ENCODE measurements around the gene FOXP1. TPM values are rescaled to one million over a fixed set of nuclear protein-coding genes. Genes with fewer than 3 reads are reported as not detected.
A peak's percentile ranks its signal among the peaks of the same experiment; 100 is the strongest.

FOXP1 gene
- total and polyA plus RNA-seq, 2 experiments from 2014 or later, result 76.8 to 99.8 TPM

DNA sequence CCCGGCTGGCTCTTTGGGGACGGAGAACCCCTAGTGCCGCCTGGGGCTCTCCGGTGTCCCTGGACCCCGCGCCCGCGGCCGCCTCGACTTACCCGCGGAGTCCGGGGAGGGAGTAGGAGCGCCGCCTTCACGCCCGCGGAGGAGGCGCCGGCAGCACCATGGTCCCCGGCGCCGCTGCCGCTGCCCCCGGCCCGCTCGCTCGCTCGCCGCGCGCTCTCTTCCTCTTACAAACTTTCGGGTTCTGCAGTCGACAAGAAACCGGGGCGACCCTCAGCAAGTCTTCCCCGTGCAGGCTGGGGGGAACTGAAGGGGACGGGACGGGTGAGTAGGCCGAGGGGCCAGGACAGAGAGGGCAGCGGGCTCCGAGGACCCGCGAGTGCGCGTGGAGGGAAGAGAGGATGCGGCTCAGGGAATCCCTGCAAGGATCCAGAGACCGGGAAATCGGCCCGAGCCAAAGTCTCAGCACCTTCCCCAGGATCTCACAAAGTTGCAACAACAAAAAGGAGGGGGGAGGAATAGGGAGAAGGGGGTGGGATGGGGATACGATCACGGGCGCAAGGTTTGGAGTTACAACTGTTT is 2.0 kb downstream of the FOXP1 start:
- H3K4me1 ChIP-seq (ENCODE audit: insufficient read depth), result peaks cover 22% of the 10 kb centered on the region
- 1% methylated on average over 52 of the region's 53 CpGs for WGBS (ENCODE audit: low lambda C conversion rate, missing lambda C conversion rate)
- peak overlapping the region; percentile 93 for H3K4me2 ChIP-seq
- no peaks in the 10 kb centered on the region for H3K27me3 ChIP-seq
- TF ChIP-seq, protein P1, sequence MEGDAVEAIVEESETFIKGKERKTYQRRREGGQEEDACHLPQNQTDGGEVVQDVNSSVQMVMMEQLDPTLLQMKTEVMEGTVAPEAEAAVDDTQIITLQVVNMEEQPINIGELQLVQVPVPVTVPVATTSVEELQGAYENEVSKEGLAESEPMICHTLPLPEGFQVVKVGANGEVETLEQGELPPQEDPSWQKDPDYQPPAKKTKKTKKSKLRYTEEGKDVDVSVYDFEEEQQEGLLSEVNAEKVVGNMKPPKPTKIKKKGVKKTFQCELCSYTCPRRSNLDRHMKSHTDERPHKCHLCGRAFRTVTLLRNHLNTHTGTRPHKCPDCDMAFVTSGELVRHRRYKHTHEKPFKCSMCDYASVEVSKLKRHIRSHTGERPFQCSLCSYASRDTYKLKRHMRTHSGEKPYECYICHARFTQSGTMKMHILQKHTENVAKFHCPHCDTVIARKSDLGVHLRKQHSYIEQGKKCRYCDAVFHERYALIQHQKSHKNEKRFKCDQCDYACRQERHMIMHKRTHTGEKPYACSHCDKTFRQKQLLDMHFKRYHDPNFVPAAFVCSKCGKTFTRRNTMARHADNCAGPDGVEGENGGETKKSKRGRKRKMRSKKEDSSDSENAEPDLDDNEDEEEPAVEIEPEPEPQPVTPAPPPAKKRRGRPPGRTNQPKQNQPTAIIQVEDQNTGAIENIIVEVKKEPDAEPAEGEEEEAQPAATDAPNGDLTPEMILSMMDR (IDR thresholded peaks at IDR 0.05; ENCODE audit: poor library complexity), result no peak
- TF ChIP-seq EZH2 (IDR thresholded peaks at IDR 0.05; ENCODE audit: borderline replicate concordance) (no peak), EZH2phosphoT487 (IDR thresholded peaks at IDR 0.05; ENCODE audit: low read depth, severe bottlenecking, unreplicated experiment) (no peak)
- H3K9me3 ChIP-seq (ENCODE audit: low read depth), result no peaks in the 10 kb centered on the region
- H3K27ac ChIP-seq, result peak overlapping the region; percentile 97
- no peaks in the 10 kb centered on the region for H3K36me3 ChIP-seq (replicated peaks; ENCODE audit: insufficient read depth, low read depth)
- H4K20me1 ChIP-seq (ENCODE audit: insufficient read depth, poor library complexity, severe bottlenecking), result no peaks in the 10 kb centered on the region
- peak overlapping the region; percentile 86 for H3K4me3 ChIP-seq
- DNase-seq (ENCODE audit: low spot score), result peak; percentile 50
- no peaks in the 10 kb centered on the region for H3K9me2 ChIP-seq (replicated peaks; ENCODE audit: insufficient read depth)
- H2AFZ ChIP-seq, result peak overlapping the region; percentile 89
- peaks cover 55% of the 10 kb centered on the region for H3K79me2 ChIP-seq

DNA sequence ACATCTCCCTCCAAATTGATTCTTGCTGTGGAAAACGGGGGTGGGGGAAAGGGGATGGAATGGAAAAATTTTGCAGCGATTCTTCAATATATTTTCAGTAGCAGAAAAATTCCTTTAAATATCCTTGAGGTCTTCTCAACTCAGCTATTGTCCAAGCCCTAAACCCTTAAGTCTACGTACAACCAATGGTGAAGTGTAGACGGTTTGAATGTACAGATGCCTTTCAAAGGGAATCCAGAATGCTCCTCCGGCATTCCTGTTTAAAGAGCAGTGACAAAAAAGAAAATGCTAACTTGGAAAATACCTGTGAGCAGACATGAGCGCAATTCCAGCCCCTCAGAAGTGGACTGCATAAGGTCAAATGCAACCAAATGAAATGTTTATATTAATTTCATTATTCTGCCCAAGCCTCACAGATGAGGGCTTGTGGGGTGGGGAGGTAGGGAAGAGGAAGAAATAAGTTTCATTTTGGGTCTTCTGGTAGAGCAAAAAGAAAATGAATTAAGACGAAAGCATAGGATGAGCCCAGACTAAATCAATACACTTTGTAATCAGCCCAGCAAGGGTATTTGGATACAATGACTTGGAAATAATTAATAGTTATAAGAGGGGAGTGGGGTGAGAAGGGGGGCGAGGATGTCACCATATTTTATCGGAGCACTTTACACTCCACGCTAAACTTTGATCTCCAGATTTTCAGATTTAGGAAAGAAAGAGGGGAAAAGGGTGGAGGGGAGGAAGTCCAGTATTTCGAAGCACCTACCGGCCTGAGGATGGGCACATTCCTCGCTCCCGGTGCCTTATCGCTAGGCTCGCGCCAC is 2.7 kb downstream of the FOXP1 start:
- H2AFZ ChIP-seq, result peak overlapping the region; percentile 89
- WGBS (ENCODE audit: low lambda C conversion rate, missing lambda C conversion rate), result 16% methylated on average over 17 of the region's 17 CpGs

DNA sequence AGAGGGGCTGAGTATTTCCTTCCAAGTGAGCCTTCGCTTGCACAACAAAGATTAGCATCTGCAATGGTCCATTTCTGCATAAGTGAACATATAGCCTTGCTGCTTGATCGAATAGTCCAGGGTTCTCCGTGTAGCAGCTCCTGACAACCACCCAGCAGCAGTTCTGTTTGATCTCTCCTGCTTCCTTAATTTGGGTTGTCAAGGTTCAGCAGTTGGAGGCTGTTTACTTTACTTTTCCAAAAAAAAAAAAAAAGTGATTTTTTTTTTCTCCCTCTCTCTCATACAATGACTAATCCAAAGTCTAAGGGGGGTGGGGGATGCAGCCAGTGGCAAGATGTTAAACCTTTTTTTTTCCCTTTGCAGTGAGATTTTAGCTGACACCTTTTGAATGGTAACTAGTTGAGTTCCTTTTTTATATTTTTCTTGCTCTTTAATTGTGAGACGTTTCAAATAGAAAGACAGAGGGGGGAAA is 3.6 kb downstream of the FOXP1 start:
- Histone ChIP-seq H3K4me2 (peak overlapping the region; percentile 93), H3K9me3 (ENCODE audit: low read depth) (no peaks in the 10 kb centered on the region), H3K27me3 (no peaks in the 10 kb centered on the region), H3K36me3 (replicated peaks; ENCODE audit: insufficient read depth, low read depth) (no peaks in the 10 kb centered on the region), H3K9me2 (replicated peaks; ENCODE audit: insufficient read depth) (no peaks in the 10 kb centered on the region), H3K79me2 (peaks cover 61% of the 10 kb centered on the region), H2AFZ (no peak overlapping the region), H3K4me1 (ENCODE audit: insufficient read depth) (peaks cover 19% of the 10 kb centered on the region), H3K27ac (peak overlapping the region; percentile 97), H4K20me1 (ENCODE audit: insufficient read depth, poor library complexity, severe bottlenecking) (no peaks in the 10 kb centered on the region), H3K4me3 (peak overlapping the region; percentile 86)
- TF ChIP-seq EZH2 (IDR thresholded peaks at IDR 0.05; ENCODE audit: borderline replicate concordance) (no peak), EZH2phosphoT487 (IDR thresholded peaks at IDR 0.05; ENCODE audit: low read depth, severe bottlenecking, unreplicated experiment) (no peak)
- TF ChIP-seq, protein P1 (IDR thresholded peaks at IDR 0.05; ENCODE audit: poor library complexity), result no peak
- peak; percentile 42 for DNase-seq (ENCODE audit: low spot score)
- 18% methylated on average over 4 of the region's 4 CpGs for WGBS (ENCODE audit: low lambda C conversion rate, missing lambda C conversion rate)

More for the DNA sequence above, 2.7 kb downstream of the FOXP1 start:
- Histone ChIP-seq H3K9me3 (ENCODE audit: low read depth) (no peaks in the 10 kb centered on the region), H3K79me2 (peaks cover 61% of the 10 kb centered on the region), H3K9me2 (replicated peaks; ENCODE audit: insufficient read depth) (no peaks in the 10 kb centered on the region), H4K20me1 (ENCODE audit: insufficient read depth, poor library complexity, severe bottlenecking) (no peaks in the 10 kb centered on the region), H3K27ac (peak overlapping the region; percentile 97), H3K4me3 (peak overlapping the region; percentile 86), H3K4me1 (ENCODE audit: insufficient read depth) (peaks cover 19% of the 10 kb centered on the region), H3K4me2 (peak overlapping the region; percentile 93), H3K27me3 (no peaks in the 10 kb centered on the region), H3K36me3 (replicated peaks; ENCODE audit: insufficient read depth, low read depth) (no peaks in the 10 kb centered on the region)
- DNase-seq (ENCODE audit: low spot score), result no peak
- TF ChIP-seq EZH2 (IDR thresholded peaks at IDR 0.05; ENCODE audit: borderline replicate concordance), result no peak
- peak; percentile 67 for TF ChIP-seq EZH2phosphoT487 (IDR thresholded peaks at IDR 0.05; ENCODE audit: low read depth, severe bottlenecking, unreplicated experiment)
